ENCODE data around the gene OBSL1. TPM values are rescaled to one million over a fixed set of nuclear protein-coding genes. Genes with fewer than 3 reads are reported as not detected.

The OBSL1 gene
- total and polyA plus RNA-seq, 4 donors = 34.0 to 75.2 (median 64.0) TPM

GRCh38 chr2:219608399-219608964, 37.1 kb upstream of the OBSL1 start:
- 82 to 95% methylated on average over 14 to 15 of the region's 15 CpGs for WGBS, 2 donors
- TF ChIP-seq CTCF (IDR thresholded peaks at IDR 0.05; ENCODE audit: control extremely low read depth, extremely low read depth) = no peak
- H3K9ac ChIP-seq (ENCODE audit: insufficient read depth in 1 of 2, low read length in 2 of 2) = no peak overlapping the region
- no peak for DNase-seq
- peaks cover 4 to 59% (median 29%) of the 10 kb centered on the region in 4 donors for H3K36me3 ChIP-seq (ENCODE audit: control insufficient read depth in 4 of 4, insufficient read depth in 4 of 4, low read length in 4 of 4)
- ATAC-seq (ENCODE audit: insufficient read depth, low FRiP score) = no peak
- H3K27me3 ChIP-seq (ENCODE audit: control insufficient read depth in 3 of 3, insufficient read depth in 3 of 3, low read length in 2 of 3) = no peaks in the 10 kb centered on the region
- H3K4me1 ChIP-seq (ENCODE audit: control insufficient read depth in 5 of 5, insufficient read depth in 5 of 5, low read length in 5 of 5) = no peaks in the 10 kb centered on the region
- H3K27ac ChIP-seq (ENCODE audit: low read depth in 1 of 2, low read length in 1 of 2) = no peak overlapping the region
- H3K4me3 ChIP-seq = no peak overlapping the region
- no peaks in the 10 kb centered on the region for H3K9me3 ChIP-seq (ENCODE audit: control insufficient read depth in 4 of 4, insufficient read depth in 3 of 4, low read length in 3 of 4)

GRCh38 chr2:219607931-219608330, 36.6 kb upstream of the OBSL1 start:
- 90 to 93% methylated on average over 15 of the region's 15 CpGs for WGBS, 2 donors
- ATAC-seq (ENCODE audit: insufficient read depth, low FRiP score) (no peak), DNase-seq (no peak)
- no peaks in the 10 kb centered on the region for H3K4me1 ChIP-seq (ENCODE audit: control insufficient read depth in 5 of 5, insufficient read depth in 5 of 5, low read length in 5 of 5)
- no peaks in the 10 kb centered on the region for H3K27me3 ChIP-seq (ENCODE audit: control insufficient read depth in 3 of 3, insufficient read depth in 3 of 3, low read length in 2 of 3)
- H3K36me3 ChIP-seq (ENCODE audit: control insufficient read depth in 4 of 4, insufficient read depth in 4 of 4, low read length in 4 of 4) = peaks cover 4 to 58% (median 29%) of the 10 kb centered on the region in 4 donors
- no peak overlapping the region for H3K27ac ChIP-seq (ENCODE audit: low read depth in 1 of 2, low read length in 1 of 2)
- H3K9me3 ChIP-seq (ENCODE audit: control insufficient read depth in 4 of 4, insufficient read depth in 3 of 4, low read length in 3 of 4) = no peaks in the 10 kb centered on the region
- no peak overlapping the region for H3K9ac ChIP-seq (ENCODE audit: insufficient read depth in 1 of 2, low read length in 2 of 2)
- H3K4me3 ChIP-seq = no peak overlapping the region
- no peak for TF ChIP-seq CTCF (IDR thresholded peaks at IDR 0.05; ENCODE audit: control extremely low read depth, extremely low read depth)

GRCh38 chr2:219605607-219605954, 34.2 kb upstream of the OBSL1 start:
- Histone ChIP-seq H3K27ac (ENCODE audit: low read depth in 1 of 2, low read length in 1 of 2) (no peak overlapping the region), H3K9me3 (ENCODE audit: control insufficient read depth in 4 of 4, insufficient read depth in 3 of 4, low read length in 3 of 4) (no peaks in the 10 kb centered on the region), H3K9ac (ENCODE audit: insufficient read depth in 1 of 2, low read length in 2 of 2) (no peak overlapping the region), H3K4me1 (ENCODE audit: control insufficient read depth in 5 of 5, insufficient read depth in 5 of 5, low read length in 5 of 5) (no peaks in the 10 kb centered on the region), H3K4me3 (no peak overlapping the region), H3K36me3 (ENCODE audit: control insufficient read depth in 4 of 4, insufficient read depth in 4 of 4, low read length in 4 of 4) (peaks cover 7 to 56% (median 34%) of the 10 kb centered on the region in 4 donors), H3K27me3 (ENCODE audit: control insufficient read depth in 3 of 3, insufficient read depth in 3 of 3, low read length in 2 of 3) (no peaks in the 10 kb centered on the region)
- no peak for TF ChIP-seq CTCF (IDR thresholded peaks at IDR 0.05; ENCODE audit: control extremely low read depth, extremely low read depth)
- 89 to 94% methylated on average over 6 of the region's 6 CpGs for WGBS, 2 donors
- ATAC-seq (ENCODE audit: insufficient read depth, low FRiP score) = no peak
- no peak for DNase-seq

- Histone ChIP-seq H3K4me3 (no peak overlapping the region), H3K9ac (ENCODE audit: insufficient read depth in 1 of 2, low read length in 2 of 2) (no peak overlapping the region), H3K9me3 (ENCODE audit: control insufficient read depth in 4 of 4, insufficient read depth in 3 of 4, low read length in 3 of 4) (no peaks in the 10 kb centered on the region), H3K27me3 (ENCODE audit: control insufficient read depth in 3 of 3, insufficient read depth in 3 of 3, low read length in 2 of 3) (no peaks in the 10 kb centered on the region), H3K27ac (ENCODE audit: low read depth in 1 of 2, low read length in 1 of 2) (no peak overlapping the region), H3K36me3 (ENCODE audit: control insufficient read depth in 4 of 4, insufficient read depth in 4 of 4, low read length in 4 of 4) (peaks cover 7 to 47% (median 33%) of the 10 kb centered on the region in 4 donors), H3K4me1 (ENCODE audit: control insufficient read depth in 5 of 5, insufficient read depth in 5 of 5, low read length in 5 of 5) (no peaks in the 10 kb centered on the region)
- 30 to 69% methylated on average over 5 of the region's 5 CpGs for WGBS, 2 donors
- DNase-seq (no peak), ATAC-seq (ENCODE audit: insufficient read depth, low FRiP score) (no peak)
- TF ChIP-seq CTCF (IDR thresholded peaks at IDR 0.05; ENCODE audit: control extremely low read depth, extremely low read depth) = no peak
These were observed 32.4 kb upstream of the OBSL1 start for GRCh38 chr2:219603771-219604170.

Measured in lung (tissue), 12 donors.